HCT116 (cell line): ENCODE results near the gene C1orf159. TPM values are rescaled to one million over a fixed set of nuclear protein-coding genes. Genes with fewer than 3 reads are reported as not detected.

Source experiments
- ATAC-seq: fragments of 200-7000 bp; cut with Tn5 transposase; 2 replicates; pipeline ENCODE4 v1.9.1; 2020; ENCODE audit warnings: mild to moderate bottlenecking, moderate library complexity
- BruUV-seq: library from RNA; stranded (reverse); fragments of 400-500 nt; replicated peaks from 2 replicates; lab custom pipeline; 2021; lab: Mats Ljungman, UMichigan
- CTCF ChIA-PET: fragments of 300-600 bp; sonication (Branson Sonifier 250); formaldehyde crosslinking; loops from one replicate; lab custom pipeline; 2021; ENCODE audit warnings: antibody characterized with exemption; lab: Charles Lee
- POLR2A ChIA-PET: fragments of 300-600, 350-600 bp; sonication (Branson Sonifier 250); formaldehyde crosslinking; loops from one replicate; lab custom pipeline; 2021; ENCODE audit warnings: antibody characterized with exemption; lab: Charles Lee
- RAD21 ChIA-PET, 2 experiments: fragments of 300-600 bp; sonication (Branson Sonifier 250); formaldehyde crosslinking; loops; one replicate each; lab custom pipeline; 2023; ENCODE audit warnings: low total read pairs in 2 of 2; ENCODE audit not compliant: uncharacterized antibody in 2 of 2, unreplicated experiment in 2 of 2, low non-redundant PET in 1 of 2; lab: Charles Lee
- DNase-seq: peaks from one replicate; pipeline ENCODE4 v3.0.0-alpha.2; 2010; ENCODE audit warnings: low read depth, low spot score
- H2AFZ ChIP-seq: fragments of 200-600 bp; shearing (Covaris generic), sonication (generic); 2 replicates; pipeline ENCODE4 v1.6.1; 2017; ENCODE audit warnings: low read depth, mixed run types, mixed read lengths, antibody characterized with exemption, low read length; ENCODE audit not compliant: poor library complexity, severe bottlenecking
- H3K27ac ChIP-seq: 2 replicates; pipeline ENCODE4 v1.5.1; 2012; ENCODE audit warnings: low read depth, low read length
- H3K27me3 ChIP-seq: fragments of 200-600 bp; sonication (generic); 2 replicates; pipeline ENCODE4 v1.6.1; 2016; ENCODE audit warnings: mixed run types, low read length, mixed read lengths; ENCODE audit not compliant: insufficient read depth
- H3K36me3 ChIP-seq, 2 experiments: fragments of 200-500 bp in 1 of 2; fragments of 200-600 bp in 1 of 2; sonication (Bioruptor generic) in 1 of 2; sonication (generic) in 1 of 2; 2 replicates each; pipeline versions ENCODE4 v1.5.1 to v1.6.1; 2014 to 2016; ENCODE audit warnings: low read length in 2 of 2, inconsistent platforms in 1 of 2, mixed read lengths in 1 of 2, mixed run types in 1 of 2; ENCODE audit not compliant: insufficient read depth in 2 of 2, control insufficient read depth in 1 of 2
- H3K4me1 ChIP-seq, 2 experiments: fragments of 200-600 bp in 1 of 2; sonication (generic) in 1 of 2; 2 replicates each; pipeline versions ENCODE4 v1.5.1 to v1.6.1; 2012 to 2017; ENCODE audit warnings: low read length in 2 of 2, inconsistent platforms in 1 of 2, mild to moderate bottlenecking in 1 of 2, mixed read lengths in 1 of 2, mixed run types in 1 of 2, moderate library complexity in 1 of 2; ENCODE audit not compliant: insufficient read depth in 2 of 2, control insufficient read depth in 1 of 2
- H3K4me2 ChIP-seq: fragments of 200-600 bp; sonication (generic); 2 replicates; pipeline ENCODE4 v1.6.1; 2017; ENCODE audit warnings: mixed run types, low read length, mixed read lengths
- H3K4me3 ChIP-seq, 2 experiments: fragments of 200-600 bp in 1 of 2; sonication (generic) in 1 of 2; replicated peaks in 1 of 2; 2 replicates each; pipeline ENCODE4 v1.5.1; 2011 to 2016; ENCODE audit warnings: low read length in 2 of 2, control low read depth in 1 of 2, low read depth in 1 of 2, mild to moderate bottlenecking in 1 of 2, mixed read lengths in 1 of 2, mixed run types in 1 of 2
- H3K79me2 ChIP-seq: fragments of 200-600 bp; sonication (generic); 2 replicates; pipeline ENCODE4 v1.6.1; 2017; ENCODE audit warnings: mild to moderate bottlenecking, mixed run types, low read length, moderate library complexity, mixed read lengths; ENCODE audit not compliant: insufficient read depth
- H3K9ac ChIP-seq: fragments of 200-600 bp; sonication (generic); 2 replicates; pipeline ENCODE4 v1.6.1; 2016; ENCODE audit warnings: low read length, mixed read lengths
- H3K9me2 ChIP-seq: fragments of 200-600 bp; sonication (generic), shearing (Covaris generic); 2 replicates; pipeline ENCODE4 v1.6.1; 2017; ENCODE audit warnings: mixed run types, mild to moderate bottlenecking, moderate library complexity; ENCODE audit not compliant: insufficient read depth
- H3K9me3 ChIP-seq, 2 experiments: fragments of 200-500 bp in 1 of 2; fragments of 200-600 bp in 1 of 2; sonication (Bioruptor generic) in 1 of 2; sonication (generic) in 1 of 2; 2 replicates each; pipeline ENCODE4 v1.6.1; 2014 to 2017; ENCODE audit warnings: low read length in 2 of 2, mixed read lengths in 2 of 2, inconsistent platforms in 1 of 2, low read depth in 1 of 2, mild to moderate bottlenecking in 1 of 2, mixed run types in 1 of 2, moderate library complexity in 1 of 2; ENCODE audit not compliant: control insufficient read depth in 1 of 2, insufficient read depth in 1 of 2
- H4K20me1 ChIP-seq: fragments of 200-600 bp; sonication (generic), shearing (Covaris generic); 2 replicates; pipeline ENCODE4 v1.6.1; 2017; ENCODE audit warnings: mixed run types, mild to moderate bottlenecking, moderate library complexity; ENCODE audit not compliant: insufficient read depth
- EGR1 ChIP-seq: IDR thresholded peaks from 2 replicates; pipeline ENCODE4 v1.6.1; 2012; ENCODE audit warnings: low read depth
- ELF1 ChIP-seq: IDR thresholded peaks from 2 replicates; pipeline ENCODE4 v1.6.1; 2012; ENCODE audit warnings: low read depth, borderline replicate concordance
- EZH2 ChIP-seq: fragments of 200-600 bp; sonication (generic); IDR thresholded peaks from 2 replicates; pipeline ENCODE4 v1.6.1; 2017; ENCODE audit warnings: antibody characterized with exemption, mixed run types
- EZH2phosphoT487 ChIP-seq: fragments of 200-600 bp; IDR thresholded peaks from 2 replicates; pipeline ENCODE4 v1.6.1; 2018; ENCODE audit warnings: antibody characterized with exemption, borderline replicate concordance
- FOSL1 ChIP-seq: IDR thresholded peaks from 2 replicates; pipeline ENCODE4 v1.6.1; 2012; ENCODE audit warnings: low read depth
- JUND ChIP-seq: IDR thresholded peaks from 2 replicates; pipeline ENCODE4 v1.6.1; 2012
- POLR2A ChIP-seq: IDR thresholded peaks from 2 replicates; pipeline ENCODE4 v1.7.0; 2011; ENCODE audit warnings: borderline replicate concordance; ENCODE audit not compliant: insufficient read depth, insufficient read length; ENCODE audit errors: extremely low read depth
- POLR2AphosphoS5 ChIP-seq: IDR thresholded peaks from 2 replicates; pipeline ENCODE4 v1.6.1; 2011; ENCODE audit warnings: mild to moderate bottlenecking, low read depth, low read length, moderate library complexity
- SP1 ChIP-seq: IDR thresholded peaks from 2 replicates; pipeline ENCODE4 v1.6.1; 2012; ENCODE audit warnings: low read depth
- TCF7L2 ChIP-seq: IDR thresholded peaks from 2 replicates; pipeline ENCODE4 v1.7.0; 2011; ENCODE audit warnings: borderline replicate concordance, inconsistent platforms; ENCODE audit not compliant: insufficient read depth, insufficient read length; ENCODE audit errors: extremely low read depth
- ZFX ChIP-seq: fragments of 450-650 bp; IDR thresholded peaks from 2 replicates; pipeline ENCODE4 v1.6.1; 2017
- ZNF274 ChIP-seq: fragments of 200-500 bp; sonication (Bioruptor generic); IDR thresholded peaks from 2 replicates; pipeline ENCODE4 v1.6.1; 2014; ENCODE audit warnings: mild to moderate bottlenecking, low read depth, low read length, inconsistent platforms
- intact Hi-C: fragments of 100-400 bp; cut with micrococcal nuclease; formaldehyde crosslinking; loops from 2 replicates; pipeline ENCODE4 v1.10.0; 2022
- total RNA-seq: library from RNA; stranded (reverse); gene quantifications from one replicate; pipeline ENCODE4 v1.2.1, GENCODE V29; 2021; ENCODE audit not compliant: unreplicated experiment
- TF ChIP-seq, protein P1 (sequence below): IDR thresholded peaks from 2 replicates; pipeline ENCODE4 v1.6.1; 2012
- TF ChIP-seq, protein P2 (sequence below), 3 experiments: fragments of 200-600 bp in 1 of 3; sonication (generic) in 1 of 3; IDR thresholded peaks in 2 of 3; conservative IDR thresholded peaks in 1 of 3; 2 replicates each; pipeline ENCODE4 v1.5.1; 2012 to 2017; ENCODE audit warnings: low read depth in 2 of 3, low read length in 2 of 3, antibody characterized with exemption in 1 of 3, borderline replicate concordance in 1 of 3, control low read depth in 1 of 3, mild to moderate bottlenecking in 1 of 3, mixed read lengths in 1 of 3, mixed run types in 1 of 3, moderate library complexity in 1 of 3; ENCODE audit not compliant: insufficient read depth in 1 of 3
- TF ChIP-seq, protein P3 (sequence below): IDR thresholded peaks from 2 replicates; pipeline ENCODE4 v1.6.1; 2012; ENCODE audit warnings: low read depth
- TF ChIP-seq, protein P4 (sequence below): IDR thresholded peaks from 2 replicates; pipeline ENCODE4 v1.6.1; 2011; ENCODE audit warnings: mild to moderate bottlenecking, low read length, moderate library complexity; ENCODE audit not compliant: insufficient replicate concordance; ENCODE audit errors: extremely low read depth

The C1orf159 gene
- total RNA-seq, 1 experiment from 2014 or later: 22.7 TPM

DNA sequence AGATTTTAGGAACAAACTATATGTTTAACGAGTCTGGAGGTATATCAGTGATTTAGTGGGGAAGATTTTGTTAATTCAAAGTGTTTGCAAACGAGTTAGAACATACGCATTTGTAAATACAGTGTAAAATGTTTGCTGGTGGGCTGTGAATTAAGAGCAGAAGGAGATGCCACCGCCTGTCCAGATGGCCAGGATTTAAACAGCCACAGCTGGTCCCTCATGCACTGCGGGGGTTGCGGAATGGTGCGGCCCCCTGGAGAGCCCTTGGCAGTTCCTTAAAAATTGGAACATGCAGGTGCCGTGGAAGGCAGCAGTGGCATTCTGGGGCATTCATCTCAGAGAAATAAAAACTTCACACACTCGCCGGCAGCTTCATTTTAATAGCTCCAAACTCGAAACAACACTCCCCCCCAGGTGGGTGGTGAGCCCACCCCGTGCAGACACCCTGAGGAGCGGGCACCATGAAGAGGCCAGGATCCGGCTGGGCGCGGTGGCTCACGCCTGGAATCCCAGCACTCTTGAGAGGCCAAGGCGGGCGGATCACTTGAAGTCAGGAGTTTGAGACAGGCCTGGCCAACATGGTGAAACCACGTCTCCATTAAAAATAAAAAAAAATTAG lies 3.5 kb upstream of the C1orf159 start:
- TF ChIP-seq, protein P1, sequence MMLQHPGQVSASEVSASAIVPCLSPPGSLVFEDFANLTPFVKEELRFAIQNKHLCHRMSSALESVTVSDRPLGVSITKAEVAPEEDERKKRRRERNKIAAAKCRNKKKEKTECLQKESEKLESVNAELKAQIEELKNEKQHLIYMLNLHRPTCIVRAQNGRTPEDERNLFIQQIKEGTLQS: no peak
- TF ChIP-seq ELF1 (no peak), FOSL1 (no peak), TCF7L2 (no peak), POLR2AphosphoS5 (no peak), EZH2phosphoT487 (no peak), ZNF274 (no peak), POLR2A (no peak), ZFX (no peak), EGR1 (no peak), SP1 (no peak), EZH2 (no peak), JUND (no peak)
- TF ChIP-seq, protein P2, sequence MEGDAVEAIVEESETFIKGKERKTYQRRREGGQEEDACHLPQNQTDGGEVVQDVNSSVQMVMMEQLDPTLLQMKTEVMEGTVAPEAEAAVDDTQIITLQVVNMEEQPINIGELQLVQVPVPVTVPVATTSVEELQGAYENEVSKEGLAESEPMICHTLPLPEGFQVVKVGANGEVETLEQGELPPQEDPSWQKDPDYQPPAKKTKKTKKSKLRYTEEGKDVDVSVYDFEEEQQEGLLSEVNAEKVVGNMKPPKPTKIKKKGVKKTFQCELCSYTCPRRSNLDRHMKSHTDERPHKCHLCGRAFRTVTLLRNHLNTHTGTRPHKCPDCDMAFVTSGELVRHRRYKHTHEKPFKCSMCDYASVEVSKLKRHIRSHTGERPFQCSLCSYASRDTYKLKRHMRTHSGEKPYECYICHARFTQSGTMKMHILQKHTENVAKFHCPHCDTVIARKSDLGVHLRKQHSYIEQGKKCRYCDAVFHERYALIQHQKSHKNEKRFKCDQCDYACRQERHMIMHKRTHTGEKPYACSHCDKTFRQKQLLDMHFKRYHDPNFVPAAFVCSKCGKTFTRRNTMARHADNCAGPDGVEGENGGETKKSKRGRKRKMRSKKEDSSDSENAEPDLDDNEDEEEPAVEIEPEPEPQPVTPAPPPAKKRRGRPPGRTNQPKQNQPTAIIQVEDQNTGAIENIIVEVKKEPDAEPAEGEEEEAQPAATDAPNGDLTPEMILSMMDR (IDR thresholded peaks at IDR 0.05 in 2 of 3, conservative IDR thresholded peaks at IDR 0.05 in 1 of 3; ENCODE audit: borderline replicate concordance in 1 of 3, insufficient read depth in 1 of 3, low read depth in 2 of 3, low read length in 2 of 3): no peak
- TF ChIP-seq, protein P3, sequence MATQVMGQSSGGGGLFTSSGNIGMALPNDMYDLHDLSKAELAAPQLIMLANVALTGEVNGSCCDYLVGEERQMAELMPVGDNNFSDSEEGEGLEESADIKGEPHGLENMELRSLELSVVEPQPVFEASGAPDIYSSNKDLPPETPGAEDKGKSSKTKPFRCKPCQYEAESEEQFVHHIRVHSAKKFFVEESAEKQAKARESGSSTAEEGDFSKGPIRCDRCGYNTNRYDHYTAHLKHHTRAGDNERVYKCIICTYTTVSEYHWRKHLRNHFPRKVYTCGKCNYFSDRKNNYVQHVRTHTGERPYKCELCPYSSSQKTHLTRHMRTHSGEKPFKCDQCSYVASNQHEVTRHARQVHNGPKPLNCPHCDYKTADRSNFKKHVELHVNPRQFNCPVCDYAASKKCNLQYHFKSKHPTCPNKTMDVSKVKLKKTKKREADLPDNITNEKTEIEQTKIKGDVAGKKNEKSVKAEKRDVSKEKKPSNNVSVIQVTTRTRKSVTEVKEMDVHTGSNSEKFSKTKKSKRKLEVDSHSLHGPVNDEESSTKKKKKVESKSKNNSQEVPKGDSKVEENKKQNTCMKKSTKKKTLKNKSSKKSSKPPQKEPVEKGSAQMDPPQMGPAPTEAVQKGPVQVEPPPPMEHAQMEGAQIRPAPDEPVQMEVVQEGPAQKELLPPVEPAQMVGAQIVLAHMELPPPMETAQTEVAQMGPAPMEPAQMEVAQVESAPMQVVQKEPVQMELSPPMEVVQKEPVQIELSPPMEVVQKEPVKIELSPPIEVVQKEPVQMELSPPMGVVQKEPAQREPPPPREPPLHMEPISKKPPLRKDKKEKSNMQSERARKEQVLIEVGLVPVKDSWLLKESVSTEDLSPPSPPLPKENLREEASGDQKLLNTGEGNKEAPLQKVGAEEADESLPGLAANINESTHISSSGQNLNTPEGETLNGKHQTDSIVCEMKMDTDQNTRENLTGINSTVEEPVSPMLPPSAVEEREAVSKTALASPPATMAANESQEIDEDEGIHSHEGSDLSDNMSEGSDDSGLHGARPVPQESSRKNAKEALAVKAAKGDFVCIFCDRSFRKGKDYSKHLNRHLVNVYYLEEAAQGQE: no peak
- TF ChIP-seq, protein P4, sequence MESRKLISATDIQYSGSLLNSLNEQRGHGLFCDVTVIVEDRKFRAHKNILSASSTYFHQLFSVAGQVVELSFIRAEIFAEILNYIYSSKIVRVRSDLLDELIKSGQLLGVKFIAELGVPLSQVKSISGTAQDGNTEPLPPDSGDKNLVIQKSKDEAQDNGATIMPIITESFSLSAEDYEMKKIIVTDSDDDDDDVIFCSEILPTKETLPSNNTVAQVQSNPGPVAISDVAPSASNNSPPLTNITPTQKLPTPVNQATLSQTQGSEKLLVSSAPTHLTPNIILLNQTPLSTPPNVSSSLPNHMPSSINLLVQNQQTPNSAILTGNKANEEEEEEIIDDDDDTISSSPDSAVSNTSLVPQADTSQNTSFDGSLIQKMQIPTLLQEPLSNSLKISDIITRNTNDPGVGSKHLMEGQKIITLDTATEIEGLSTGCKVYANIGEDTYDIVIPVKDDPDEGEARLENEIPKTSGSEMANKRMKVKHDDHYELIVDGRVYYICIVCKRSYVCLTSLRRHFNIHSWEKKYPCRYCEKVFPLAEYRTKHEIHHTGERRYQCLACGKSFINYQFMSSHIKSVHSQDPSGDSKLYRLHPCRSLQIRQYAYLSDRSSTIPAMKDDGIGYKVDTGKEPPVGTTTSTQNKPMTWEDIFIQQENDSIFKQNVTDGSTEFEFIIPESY: no peak
- H3K9me2 ChIP-seq: no peaks in the 10 kb centered on the region
- RAD21 ChIA-PET: no interaction called here
- H3K27me3 ChIP-seq: no peaks in the 10 kb centered on the region
- CTCF ChIA-PET: interaction anchor here (2.7 kb wide), 1 partner anchor 172 kb away, joined by 15 read pairs; no protein-coding TSS in a partner anchor
- H3K9ac ChIP-seq: no peak overlapping the region
- peaks cover 0 to 7% of the 10 kb centered on the region in 2 experiments; a peak in 1 of 4 replicates for H3K9me3 ChIP-seq
- intact Hi-C loops: loop anchor here (5.0 kb wide), 1 partner anchor 142 kb away; no protein-coding TSS in a partner anchor
- no peaks in the 10 kb centered on the region for H3K36me3 ChIP-seq
- peaks cover 5 to 19% of the 10 kb centered on the region in 2 experiments; a peak in 3 of 4 replicates for H3K4me1 ChIP-seq
- no peaks in the 10 kb centered on the region for H4K20me1 ChIP-seq
- POLR2A ChIA-PET: no interaction called here
- BruUV-seq: no TSS peak
- DNase-seq (no peak), ATAC-seq (no peak)
- H3K4me2 ChIP-seq: no peak overlapping the region
- no peak overlapping the region for H2AFZ ChIP-seq
- peaks cover 8% of the 10 kb centered on the region for H3K79me2 ChIP-seq
- H3K4me3 ChIP-seq: no peak overlapping the region
- H3K27ac ChIP-seq: no peak overlapping the region
